ENCODE data around the gene TMPRSS11D.

DNA sequence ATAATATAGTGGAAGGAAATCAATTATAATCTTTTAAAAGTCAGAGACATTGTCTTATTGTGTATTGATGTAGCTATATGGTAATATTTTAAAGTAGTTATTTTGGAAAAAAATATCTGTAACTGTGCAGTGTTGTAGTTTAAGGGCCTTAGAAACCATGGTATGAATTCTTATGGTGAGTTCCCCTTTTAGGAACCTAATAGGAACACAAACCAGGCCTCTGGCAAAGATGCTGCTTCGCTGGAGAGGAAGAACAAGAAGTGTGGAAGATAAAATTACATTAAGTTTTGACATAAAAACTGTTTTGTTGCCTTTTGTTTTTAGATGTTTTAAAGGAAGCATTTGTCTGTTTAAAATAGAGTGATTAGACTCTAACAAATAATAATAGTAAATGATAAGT is 10.9 kb upstream of the TMPRSS11D start:
- TF ChIP-seq, protein P1, sequence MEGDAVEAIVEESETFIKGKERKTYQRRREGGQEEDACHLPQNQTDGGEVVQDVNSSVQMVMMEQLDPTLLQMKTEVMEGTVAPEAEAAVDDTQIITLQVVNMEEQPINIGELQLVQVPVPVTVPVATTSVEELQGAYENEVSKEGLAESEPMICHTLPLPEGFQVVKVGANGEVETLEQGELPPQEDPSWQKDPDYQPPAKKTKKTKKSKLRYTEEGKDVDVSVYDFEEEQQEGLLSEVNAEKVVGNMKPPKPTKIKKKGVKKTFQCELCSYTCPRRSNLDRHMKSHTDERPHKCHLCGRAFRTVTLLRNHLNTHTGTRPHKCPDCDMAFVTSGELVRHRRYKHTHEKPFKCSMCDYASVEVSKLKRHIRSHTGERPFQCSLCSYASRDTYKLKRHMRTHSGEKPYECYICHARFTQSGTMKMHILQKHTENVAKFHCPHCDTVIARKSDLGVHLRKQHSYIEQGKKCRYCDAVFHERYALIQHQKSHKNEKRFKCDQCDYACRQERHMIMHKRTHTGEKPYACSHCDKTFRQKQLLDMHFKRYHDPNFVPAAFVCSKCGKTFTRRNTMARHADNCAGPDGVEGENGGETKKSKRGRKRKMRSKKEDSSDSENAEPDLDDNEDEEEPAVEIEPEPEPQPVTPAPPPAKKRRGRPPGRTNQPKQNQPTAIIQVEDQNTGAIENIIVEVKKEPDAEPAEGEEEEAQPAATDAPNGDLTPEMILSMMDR (IDR thresholded peaks at IDR 0.05; ENCODE audit: insufficient read depth, low read length), result no peak
- TF ChIP-seq, protein P2, sequence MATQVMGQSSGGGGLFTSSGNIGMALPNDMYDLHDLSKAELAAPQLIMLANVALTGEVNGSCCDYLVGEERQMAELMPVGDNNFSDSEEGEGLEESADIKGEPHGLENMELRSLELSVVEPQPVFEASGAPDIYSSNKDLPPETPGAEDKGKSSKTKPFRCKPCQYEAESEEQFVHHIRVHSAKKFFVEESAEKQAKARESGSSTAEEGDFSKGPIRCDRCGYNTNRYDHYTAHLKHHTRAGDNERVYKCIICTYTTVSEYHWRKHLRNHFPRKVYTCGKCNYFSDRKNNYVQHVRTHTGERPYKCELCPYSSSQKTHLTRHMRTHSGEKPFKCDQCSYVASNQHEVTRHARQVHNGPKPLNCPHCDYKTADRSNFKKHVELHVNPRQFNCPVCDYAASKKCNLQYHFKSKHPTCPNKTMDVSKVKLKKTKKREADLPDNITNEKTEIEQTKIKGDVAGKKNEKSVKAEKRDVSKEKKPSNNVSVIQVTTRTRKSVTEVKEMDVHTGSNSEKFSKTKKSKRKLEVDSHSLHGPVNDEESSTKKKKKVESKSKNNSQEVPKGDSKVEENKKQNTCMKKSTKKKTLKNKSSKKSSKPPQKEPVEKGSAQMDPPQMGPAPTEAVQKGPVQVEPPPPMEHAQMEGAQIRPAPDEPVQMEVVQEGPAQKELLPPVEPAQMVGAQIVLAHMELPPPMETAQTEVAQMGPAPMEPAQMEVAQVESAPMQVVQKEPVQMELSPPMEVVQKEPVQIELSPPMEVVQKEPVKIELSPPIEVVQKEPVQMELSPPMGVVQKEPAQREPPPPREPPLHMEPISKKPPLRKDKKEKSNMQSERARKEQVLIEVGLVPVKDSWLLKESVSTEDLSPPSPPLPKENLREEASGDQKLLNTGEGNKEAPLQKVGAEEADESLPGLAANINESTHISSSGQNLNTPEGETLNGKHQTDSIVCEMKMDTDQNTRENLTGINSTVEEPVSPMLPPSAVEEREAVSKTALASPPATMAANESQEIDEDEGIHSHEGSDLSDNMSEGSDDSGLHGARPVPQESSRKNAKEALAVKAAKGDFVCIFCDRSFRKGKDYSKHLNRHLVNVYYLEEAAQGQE (IDR thresholded peaks at IDR 0.05; ENCODE audit: insufficient replicate concordance, low read depth), result no peak
- TF ChIP-seq GABPA (IDR thresholded peaks at IDR 0.05; ENCODE audit: low read depth), result no peak
- no peak for TF ChIP-seq POLR2AphosphoS5 (IDR thresholded peaks at IDR 0.05; ENCODE audit: low read depth)
- TF ChIP-seq SPI1 (IDR thresholded peaks at IDR 0.05; ENCODE audit: borderline replicate concordance, low read depth), result peak; percentile 81; the same call in 1 of the 2 replicates

All from HL-60 (cell line).